Parathyroid adenoma (tissue), 2 donors: Measurements from ENCODE around the gene TACC2.

ENCODE experiments used
- H2AFZ ChIP-seq: fragments of 300-600 bp; sonication (generic); one replicate; pipeline ENCODE4 v1.7.0; 2017; ENCODE audit warnings: antibody characterized with exemption, mild to moderate bottlenecking
- H3K27ac ChIP-seq: fragments of 300-600 bp; sonication (generic); one replicate; pipeline ENCODE4 v1.7.0; 2017
- H3K27me3 ChIP-seq: fragments of 300-600 bp; sonication (generic); one replicate; pipeline ENCODE4 v1.7.0; 2017; ENCODE audit warnings: low read length; ENCODE audit not compliant: control insufficient read depth, insufficient read depth
- H3K36me3 ChIP-seq: fragments of 300-600 bp; sonication (generic); one replicate; pipeline ENCODE4 v1.7.0; 2017; ENCODE audit warnings: low read length; ENCODE audit not compliant: control insufficient read depth, insufficient read depth
- H3K4me1 ChIP-seq: fragments of 300-600 bp; sonication (generic); one replicate; pipeline ENCODE4 v1.7.0; 2017; ENCODE audit warnings: control low read depth
- H3K4me2 ChIP-seq: fragments of 300-600 bp; sonication (generic); one replicate; pipeline ENCODE4 v1.7.0; 2017; ENCODE audit warnings: low read length
- H3K4me3 ChIP-seq: fragments of 300-600 bp; sonication (generic); one replicate; pipeline ENCODE4 v1.7.0; 2017; ENCODE audit warnings: low read depth, low read length
- H3K79me2 ChIP-seq: fragments of 300-600 bp; sonication (generic); one replicate; pipeline ENCODE4 v1.7.0; 2017; ENCODE audit warnings: control low read depth
- H3K9ac ChIP-seq: fragments of 300-600 bp; sonication (generic); one replicate; pipeline ENCODE4 v1.7.0; 2017; ENCODE audit warnings: mild to moderate bottlenecking
- H3K9me3 ChIP-seq: fragments of 300-600 bp; sonication (generic); one replicate; pipeline ENCODE4 v1.7.0; 2017; ENCODE audit warnings: low read length; ENCODE audit not compliant: control insufficient read depth
- CTCF ChIP-seq: fragments of 300-600 bp; sonication (generic); IDR thresholded peaks from one replicate; pipeline ENCODE4 v1.7.0; 2017; ENCODE audit warnings: antibody characterized with exemption, mild to moderate bottlenecking
- donor health status: primary hyperparathyroidism.

The TACC2 gene

GRCh38 chr10:121999301-121999700 lies 10.3 kb downstream of the TACC2 start:
- no peaks in the 10 kb centered on the region for H3K79me2 ChIP-seq
- H3K27me3 ChIP-seq: no peaks in the 10 kb centered on the region
- no peaks in the 10 kb centered on the region for H3K36me3 ChIP-seq
- H3K4me1 ChIP-seq: peaks cover 6% of the 10 kb centered on the region
- H2AFZ ChIP-seq: no peak overlapping the region
- H3K9me3 ChIP-seq: no peaks in the 10 kb centered on the region
- no peak overlapping the region for H3K4me2 ChIP-seq
- H3K9ac ChIP-seq: no peak overlapping the region
- no peak for TF ChIP-seq CTCF
- H3K4me3 ChIP-seq: no peak overlapping the region
- H3K27ac ChIP-seq: no peak overlapping the region

GRCh38 chr10:122001698-122002097 lies 12.7 kb downstream of the TACC2 start:
- Histone ChIP-seq H3K27ac (no peak overlapping the region), H3K9me3 (no peaks in the 10 kb centered on the region), H3K9ac (no peak overlapping the region), H3K27me3 (no peaks in the 10 kb centered on the region), H3K4me1 (no peaks in the 10 kb centered on the region), H3K36me3 (no peaks in the 10 kb centered on the region), H3K4me3 (no peak overlapping the region), H3K4me2 (no peak overlapping the region), H2AFZ (no peak overlapping the region), H3K79me2 (no peaks in the 10 kb centered on the region)
- no peak for TF ChIP-seq CTCF

- H3K79me2 ChIP-seq: no peaks in the 10 kb centered on the region
- H3K27ac ChIP-seq: no peak overlapping the region
- H3K4me1 ChIP-seq: no peaks in the 10 kb centered on the region
- H3K9me3 ChIP-seq: no peaks in the 10 kb centered on the region
- H3K4me3 ChIP-seq: no peak overlapping the region
- H3K36me3 ChIP-seq: no peaks in the 10 kb centered on the region
- H3K4me2 ChIP-seq: no peak overlapping the region
- no peak overlapping the region for H3K9ac ChIP-seq
- H3K27me3 ChIP-seq: no peaks in the 10 kb centered on the region
- TF ChIP-seq CTCF: no peak
- H2AFZ ChIP-seq: no peak overlapping the region
These were observed 18.5 kb downstream of the TACC2 start for GRCh38 chr10:122007415-122007814.

GRCh38 chr10:122010405-122011050 lies 21.6 kb downstream of the TACC2 start:
- H3K4me2 ChIP-seq: no peak overlapping the region
- H2AFZ ChIP-seq: no peak overlapping the region
- H3K9ac ChIP-seq: no peak overlapping the region
- no peaks in the 10 kb centered on the region for H3K79me2 ChIP-seq
- no peaks in the 10 kb centered on the region for H3K9me3 ChIP-seq
- TF ChIP-seq CTCF: no peak
- H3K4me3 ChIP-seq: no peak overlapping the region
- no peaks in the 10 kb centered on the region for H3K4me1 ChIP-seq
- no peaks in the 10 kb centered on the region for H3K27me3 ChIP-seq
- H3K27ac ChIP-seq: no peak overlapping the region
- H3K36me3 ChIP-seq: no peaks in the 10 kb centered on the region

- Histone ChIP-seq H2AFZ (no peak overlapping the region), H3K9me3 (no peaks in the 10 kb centered on the region), H3K4me3 (no peak overlapping the region), H3K4me2 (no peak overlapping the region), H3K27me3 (no peaks in the 10 kb centered on the region), H3K79me2 (no peaks in the 10 kb centered on the region), H3K9ac (no peak overlapping the region), H3K27ac (no peak overlapping the region), H3K4me1 (no peaks in the 10 kb centered on the region), H3K36me3 (no peaks in the 10 kb centered on the region)
- no peak for TF ChIP-seq CTCF
These were observed 23.8 kb downstream of the TACC2 start for GRCh38 chr10:122012731-122013130.
